Measurements from ENCODE around the gene RSRP1.

Gene RSRP1

DNA sequence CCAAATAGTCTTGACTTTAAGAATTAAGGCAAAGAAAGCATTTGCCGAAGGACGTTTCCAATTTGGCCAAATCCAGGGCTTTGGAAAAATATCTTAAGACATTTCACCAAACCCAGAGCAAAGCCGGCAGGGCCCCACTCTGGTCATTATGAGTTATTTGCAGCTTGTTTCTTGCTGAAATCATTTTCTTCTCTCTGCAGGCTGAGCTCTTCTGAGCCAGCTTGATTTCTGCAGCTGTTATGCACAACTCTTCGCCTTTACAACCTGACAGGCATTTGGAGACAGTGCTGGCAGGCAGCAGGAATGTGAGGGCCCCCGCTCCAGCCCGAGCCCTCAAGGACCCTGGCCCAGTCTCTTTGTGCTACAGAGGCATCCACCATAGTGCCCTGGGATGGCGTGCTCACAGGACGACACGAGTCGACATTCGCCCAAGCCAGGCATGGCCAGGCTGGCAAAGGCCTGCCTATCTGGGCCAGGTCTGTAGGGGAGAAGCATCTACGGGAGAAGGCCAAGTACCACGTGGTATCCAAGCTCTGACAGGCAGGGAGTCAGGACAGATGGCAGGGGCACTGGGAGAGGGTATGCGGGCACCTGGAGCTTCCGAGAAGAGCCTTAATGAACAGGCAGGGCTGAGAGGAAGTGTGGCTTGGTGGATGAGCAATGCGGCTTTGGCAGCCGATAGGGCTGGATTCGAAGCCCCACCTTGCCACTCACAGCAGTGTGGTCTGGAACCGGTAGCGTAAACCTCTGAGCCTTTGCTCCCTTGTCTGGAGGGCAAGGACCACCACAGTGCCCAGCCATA lies 47.2 kb downstream of the RSRP1 start:
- Histone ChIP-seq H3K4me1 (ENCODE audit: control insufficient read depth, insufficient read depth, low read length, poor library complexity, severe bottlenecking) (peaks cover 7% of the 10 kb centered on the region), H3K4me3 (ENCODE audit: extremely low read depth, insufficient read depth, low read length, poor library complexity, severe bottlenecking) (no peak overlapping the region), H3K9me3 (ENCODE audit: control insufficient read depth, low read length) (no peaks in the 10 kb centered on the region), H3K27ac (ENCODE audit: low read depth, low read length, severe bottlenecking) (no peak overlapping the region), H3K36me3 (ENCODE audit: control insufficient read depth, insufficient read depth, low read length) (no peaks in the 10 kb centered on the region)
- 90 to 92% methylated on average over 20 of the region's 20 CpGs for WGBS, 2 experiments (ENCODE audit: insufficient coverage in 2 of 2)

DNA sequence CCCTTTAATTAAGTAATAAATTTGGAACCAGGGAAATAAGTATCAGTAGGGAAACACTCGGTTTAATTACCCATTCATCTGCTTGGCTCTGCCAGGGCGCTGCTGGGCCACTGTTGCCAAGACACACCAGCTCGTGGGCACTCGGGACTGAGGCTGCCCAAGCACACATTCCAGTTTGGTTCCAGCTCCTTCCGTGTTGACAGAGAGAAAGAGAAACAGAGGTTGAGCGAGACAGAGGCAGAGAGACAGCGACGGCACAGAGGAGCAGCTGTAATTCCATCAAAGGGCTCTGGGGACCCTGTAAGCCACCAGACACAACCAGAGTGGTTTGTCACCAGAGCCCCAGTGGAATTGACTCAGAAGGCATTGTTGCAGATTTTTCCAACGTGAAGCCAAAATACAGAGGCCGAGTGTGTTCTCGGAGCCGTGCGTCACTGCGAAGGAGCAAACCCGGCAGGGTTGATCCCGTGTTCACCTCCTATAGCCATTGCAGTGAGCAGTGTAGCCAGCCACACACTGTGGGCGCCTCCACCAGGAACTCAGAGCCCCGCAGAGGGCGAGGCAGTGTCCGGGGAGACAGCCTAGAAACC lies 48.5 kb downstream of the RSRP1 start:
- Histone ChIP-seq H3K4me1 (ENCODE audit: control insufficient read depth, insufficient read depth, low read length, poor library complexity, severe bottlenecking) (peaks cover 4% of the 10 kb centered on the region), H3K36me3 (ENCODE audit: control insufficient read depth, insufficient read depth, low read length) (no peaks in the 10 kb centered on the region), H3K9me3 (ENCODE audit: control insufficient read depth, low read length) (no peaks in the 10 kb centered on the region), H3K27ac (ENCODE audit: low read depth, low read length, severe bottlenecking) (no peak overlapping the region), H3K4me3 (ENCODE audit: extremely low read depth, insufficient read depth, low read length, poor library complexity, severe bottlenecking) (no peak overlapping the region)
- 85 to 87% methylated on average over 19 to 20 of the region's 20 CpGs for WGBS, 2 experiments (ENCODE audit: insufficient coverage in 2 of 2)

DNA sequence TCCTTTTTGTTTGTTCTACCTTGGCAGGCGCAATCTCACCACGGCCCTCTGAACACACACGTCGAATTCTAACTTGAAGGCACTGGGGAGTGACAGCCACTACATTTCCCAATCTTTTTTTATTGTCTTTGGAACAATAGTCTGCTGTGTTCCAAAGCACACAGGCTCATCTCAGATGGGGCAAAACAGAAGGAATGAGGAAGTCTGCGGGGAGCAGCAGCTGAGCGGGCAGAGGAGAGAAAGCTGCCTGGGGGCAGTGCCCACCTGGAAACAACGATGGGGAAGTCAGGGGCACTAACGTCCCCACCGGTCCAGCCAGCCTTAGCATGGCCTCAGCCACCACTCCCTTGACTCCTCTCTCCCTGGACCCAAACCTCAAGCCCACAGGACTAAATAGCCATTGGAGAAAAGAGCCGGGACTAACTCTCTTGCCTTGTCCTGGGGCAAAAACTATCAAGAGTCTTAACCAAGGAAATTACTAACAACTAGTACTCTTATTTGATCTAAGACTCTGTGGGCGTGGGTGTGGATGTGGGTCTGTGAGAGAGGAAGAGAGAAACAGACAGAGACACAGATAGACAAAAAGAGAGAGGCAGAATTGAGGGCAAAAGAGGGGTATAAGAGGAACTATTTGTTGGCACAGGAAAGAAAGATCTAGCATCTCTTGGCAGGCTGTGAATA lies 49.1 kb downstream of the RSRP1 start:
- no peaks in the 10 kb centered on the region for H3K9me3 ChIP-seq (ENCODE audit: control insufficient read depth, low read length)
- peaks cover 4% of the 10 kb centered on the region for H3K4me1 ChIP-seq (ENCODE audit: control insufficient read depth, insufficient read depth, low read length, poor library complexity, severe bottlenecking)
- WGBS, 2 experiments (ENCODE audit: insufficient coverage in 2 of 2), result 81 to 92% methylated on average over 6 to 10 of the region's 11 CpGs
- no peaks in the 10 kb centered on the region for H3K36me3 ChIP-seq (ENCODE audit: control insufficient read depth, insufficient read depth, low read length)
- no peak overlapping the region for H3K4me3 ChIP-seq (ENCODE audit: extremely low read depth, insufficient read depth, low read length, poor library complexity, severe bottlenecking)
- H3K27ac ChIP-seq (ENCODE audit: low read depth, low read length, severe bottlenecking), result no peak overlapping the region

DNA sequence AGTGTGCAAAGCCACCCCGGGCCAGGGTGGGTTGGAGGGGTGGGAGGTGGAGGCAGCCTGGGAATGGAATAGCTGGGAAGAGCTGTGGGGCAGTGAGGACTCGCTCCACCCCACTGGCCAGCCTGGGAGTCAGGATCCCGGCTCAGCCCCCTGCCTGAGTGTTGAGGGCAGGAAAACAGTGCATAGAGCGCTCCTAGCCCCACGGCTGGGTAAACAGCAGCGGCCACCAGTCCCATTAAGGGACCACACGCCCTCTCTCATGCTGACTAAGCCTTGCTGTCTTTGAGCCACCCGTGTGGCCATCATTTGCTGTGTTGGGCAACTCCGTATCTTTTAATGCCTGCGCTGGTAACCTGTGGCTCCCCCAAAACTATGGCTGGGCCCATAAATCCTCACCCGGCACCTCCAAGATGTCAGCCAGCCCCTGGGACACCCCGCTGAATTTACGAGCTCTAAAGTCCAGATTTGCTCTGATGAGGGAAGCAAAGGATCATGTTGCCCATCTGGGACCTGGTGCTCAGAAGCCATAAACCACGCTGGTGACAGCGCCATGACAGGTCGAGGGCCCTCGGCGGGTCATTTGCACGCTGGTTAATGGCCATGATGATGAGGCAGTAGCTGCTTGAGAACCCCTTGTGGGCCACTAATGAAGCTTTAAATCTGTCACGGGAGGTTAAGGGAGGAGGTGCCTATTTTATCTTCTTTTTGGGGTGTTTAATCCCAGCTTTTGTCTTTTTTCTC lies 49.8 kb downstream of the RSRP1 start:
- 85 to 91% methylated on average over 16 to 18 of the region's 20 CpGs for WGBS, 2 experiments (ENCODE audit: insufficient coverage in 2 of 2)
- H3K27ac ChIP-seq (ENCODE audit: low read depth, low read length, severe bottlenecking), result no peak overlapping the region
- H3K36me3 ChIP-seq (ENCODE audit: control insufficient read depth, insufficient read depth, low read length), result no peaks in the 10 kb centered on the region
- H3K4me1 ChIP-seq (ENCODE audit: control insufficient read depth, insufficient read depth, low read length, poor library complexity, severe bottlenecking), result peaks cover 4% of the 10 kb centered on the region
- no peak overlapping the region for H3K4me3 ChIP-seq (ENCODE audit: extremely low read depth, insufficient read depth, low read length, poor library complexity, severe bottlenecking)
- H3K9me3 ChIP-seq (ENCODE audit: control insufficient read depth, low read length), result no peaks in the 10 kb centered on the region

DNA sequence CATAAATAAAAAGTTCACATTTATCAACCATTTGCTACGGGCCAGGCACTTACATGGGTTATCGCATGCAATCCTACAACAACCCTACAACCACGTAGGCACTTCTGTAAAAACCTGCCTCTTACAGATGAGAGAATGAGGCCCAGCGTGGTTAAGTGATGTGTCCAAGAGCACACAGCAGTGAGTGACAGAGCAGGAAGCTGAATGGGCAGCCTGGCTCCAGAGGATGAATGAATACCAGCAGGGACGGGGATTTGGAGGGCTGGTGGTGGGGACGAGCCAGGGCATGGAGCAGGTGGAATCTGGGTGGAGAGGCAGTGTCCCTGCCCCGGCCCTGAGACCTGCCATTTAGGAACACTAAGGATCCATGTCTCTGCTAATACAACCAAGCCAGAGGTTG lies 50.4 kb downstream of the RSRP1 start:
- H3K27ac ChIP-seq (ENCODE audit: low read depth, low read length, severe bottlenecking), result no peak overlapping the region
- 83 to 95% methylated on average over 2 to 4 of the region's 7 CpGs for WGBS, 2 experiments (ENCODE audit: insufficient coverage in 2 of 2)

DNA sequence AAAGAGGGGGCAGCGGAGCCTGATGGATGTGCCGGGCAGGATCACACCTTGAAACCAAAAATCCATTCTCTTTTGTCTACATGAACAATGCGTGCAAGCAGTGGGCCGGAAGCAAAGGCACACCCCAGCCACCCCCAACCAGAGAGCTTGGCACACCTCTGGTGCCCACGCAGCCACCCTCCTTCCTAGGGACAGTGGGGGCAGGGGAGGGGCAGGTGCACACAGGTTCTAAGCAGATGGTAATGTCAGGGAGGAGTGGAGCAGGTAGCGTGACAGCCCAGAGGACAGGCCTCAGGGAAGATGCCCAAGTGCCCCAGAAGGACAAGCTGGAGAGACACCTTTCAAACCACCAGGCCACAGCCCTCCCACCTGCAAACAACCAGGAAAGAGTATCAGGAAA lies 51.4 kb downstream of the RSRP1 start:
- Histone ChIP-seq H3K4me1 (ENCODE audit: control insufficient read depth, insufficient read depth, low read length, poor library complexity, severe bottlenecking) (peaks cover 4% of the 10 kb centered on the region), H3K4me3 (ENCODE audit: extremely low read depth, insufficient read depth, low read length, poor library complexity, severe bottlenecking) (no peak overlapping the region), H3K9me3 (ENCODE audit: control insufficient read depth, low read length) (no peaks in the 10 kb centered on the region), H3K36me3 (ENCODE audit: control insufficient read depth, insufficient read depth, low read length) (no peaks in the 10 kb centered on the region), H3K27ac (ENCODE audit: low read depth, low read length, severe bottlenecking) (no peak overlapping the region)
- 100% methylated on average over 1 of the region's 6 CpGs; no CpG with 5 or more reads in 1 of the 2 experiments for WGBS, 2 experiments (ENCODE audit: insufficient coverage in 2 of 2)

More for the DNA sequence above, 50.4 kb downstream of the RSRP1 start:
- Histone ChIP-seq H3K9me3 (ENCODE audit: control insufficient read depth, low read length) (no peaks in the 10 kb centered on the region), H3K36me3 (ENCODE audit: control insufficient read depth, insufficient read depth, low read length) (no peaks in the 10 kb centered on the region), H3K4me1 (ENCODE audit: control insufficient read depth, insufficient read depth, low read length, poor library complexity, severe bottlenecking) (peaks cover 4% of the 10 kb centered on the region), H3K4me3 (ENCODE audit: extremely low read depth, insufficient read depth, low read length, poor library complexity, severe bottlenecking) (no peak overlapping the region)

DNA sequence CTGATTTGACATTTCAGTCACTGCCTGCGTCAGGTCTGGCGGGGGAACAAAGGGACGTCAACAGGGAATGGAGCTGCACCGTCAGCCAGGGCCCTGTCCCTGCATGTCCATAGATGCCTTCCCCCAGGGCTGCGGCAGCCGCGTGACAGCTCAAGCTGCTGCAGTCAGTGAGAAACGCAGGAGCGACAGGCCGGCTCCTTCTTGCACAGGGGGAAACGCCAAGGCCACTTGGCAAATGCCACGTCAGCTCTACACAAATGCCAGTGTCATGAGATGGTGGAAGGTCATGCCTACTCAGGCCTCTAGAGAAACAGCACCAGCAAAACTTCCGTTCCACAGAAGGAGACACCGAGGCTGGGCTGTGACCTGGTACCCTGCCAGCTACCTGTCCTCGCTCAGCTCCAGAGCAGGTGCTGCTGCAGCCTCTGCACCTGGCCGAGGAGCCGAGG lies 52.7 kb downstream of the RSRP1 start:
- no peak overlapping the region for H3K27ac ChIP-seq (ENCODE audit: low read depth, low read length, severe bottlenecking)
- WGBS, 2 experiments (ENCODE audit: insufficient coverage in 2 of 2), result 82 to 87% methylated on average over 14 to 17 of the region's 17 CpGs

DNA sequence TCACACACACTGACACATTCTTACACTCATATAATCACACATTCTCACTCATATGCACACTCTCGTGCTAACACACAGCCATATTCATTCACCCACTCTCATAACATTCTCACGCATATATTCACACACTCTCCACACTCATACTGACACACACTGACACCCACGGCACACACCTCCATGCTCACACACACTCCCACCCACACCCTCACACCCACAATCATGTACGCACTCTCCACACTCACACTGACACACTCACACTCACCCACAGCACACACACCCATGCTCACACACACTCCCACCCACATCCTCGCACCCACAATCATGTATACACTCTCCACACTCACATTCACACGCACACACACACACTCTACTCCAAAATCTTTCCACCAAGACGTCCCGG lies 53.2 kb downstream of the RSRP1 start:
- no peaks in the 10 kb centered on the region for H3K9me3 ChIP-seq (ENCODE audit: control insufficient read depth, low read length)
- peaks cover 2% of the 10 kb centered on the region for H3K4me1 ChIP-seq (ENCODE audit: control insufficient read depth, insufficient read depth, low read length, poor library complexity, severe bottlenecking)
- H3K36me3 ChIP-seq (ENCODE audit: control insufficient read depth, insufficient read depth, low read length), result no peaks in the 10 kb centered on the region
- H3K4me3 ChIP-seq (ENCODE audit: extremely low read depth, insufficient read depth, low read length, poor library complexity, severe bottlenecking), result no peak overlapping the region
- no peak overlapping the region for H3K27ac ChIP-seq (ENCODE audit: low read depth, low read length, severe bottlenecking)
- 90 to 93% methylated on average over 8 of the region's 8 CpGs for WGBS, 2 experiments (ENCODE audit: insufficient coverage in 2 of 2)

More for the DNA sequence above, 52.7 kb downstream of the RSRP1 start:
- H3K9me3 ChIP-seq (ENCODE audit: control insufficient read depth, low read length), result no peaks in the 10 kb centered on the region
- H3K4me1 ChIP-seq (ENCODE audit: control insufficient read depth, insufficient read depth, low read length, poor library complexity, severe bottlenecking), result peaks cover 4% of the 10 kb centered on the region
- H3K4me3 ChIP-seq (ENCODE audit: extremely low read depth, insufficient read depth, low read length, poor library complexity, severe bottlenecking), result no peak overlapping the region
- H3K36me3 ChIP-seq (ENCODE audit: control insufficient read depth, insufficient read depth, low read length), result no peaks in the 10 kb centered on the region

DNA sequence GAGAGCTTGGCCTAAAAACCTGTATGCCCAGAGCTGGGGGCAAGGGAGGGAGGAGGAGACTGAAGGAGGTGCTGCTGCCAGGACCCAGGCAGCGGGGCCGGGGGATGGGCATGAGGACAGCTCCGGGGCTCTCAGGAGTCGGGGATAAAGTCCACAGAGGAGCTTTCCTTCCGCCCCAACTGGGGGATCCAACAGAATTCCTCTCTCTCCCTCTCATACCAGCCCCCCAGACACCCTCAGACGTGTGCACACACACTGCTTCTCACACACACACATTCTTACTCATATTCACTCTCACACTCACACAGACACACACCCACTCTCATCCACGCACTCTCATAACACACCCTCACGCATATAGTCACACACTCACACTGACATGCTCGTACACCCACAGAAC lies 54.0 kb downstream of the RSRP1 start:
- Histone ChIP-seq H3K9me3 (ENCODE audit: control insufficient read depth, low read length) (no peaks in the 10 kb centered on the region), H3K4me1 (ENCODE audit: control insufficient read depth, insufficient read depth, low read length, poor library complexity, severe bottlenecking) (no peaks in the 10 kb centered on the region), H3K36me3 (ENCODE audit: control insufficient read depth, insufficient read depth, low read length) (no peaks in the 10 kb centered on the region), H3K4me3 (ENCODE audit: extremely low read depth, insufficient read depth, low read length, poor library complexity, severe bottlenecking) (no peak overlapping the region), H3K27ac (ENCODE audit: low read depth, low read length, severe bottlenecking) (no peak overlapping the region)
- 74 to 79% methylated on average over 5 to 9 of the region's 9 CpGs for WGBS, 2 experiments (ENCODE audit: insufficient coverage in 2 of 2)

All from mesodermal cell (in vitro differentiated cells).